B cell (primary cell): Measurements from ENCODE around the gene C5. TPM values are rescaled to one million over a fixed set of nuclear protein-coding genes. Genes with fewer than 3 reads are reported as not detected.

Source experiments
- ATAC-seq: fragments of 200-7000 bp; cut with Tn5 transposase; one replicate; pipeline ENCODE4 v1.10.0; 2021; ENCODE audit warnings: low read depth, mild to moderate bottlenecking, moderate number of reproducible peaks, moderate library complexity
- CTCF ChIA-PET: fragments of 350-600 bp; sonication (Branson Sonifier 250); formaldehyde crosslinking; loops from one replicate; lab custom pipeline; 2021; ENCODE audit warnings: antibody characterized with exemption, inconsistent platforms; lab: Charles Lee
- POLR2A ChIA-PET: fragments of 350-600 bp; sonication (Branson Sonifier 250); formaldehyde crosslinking; loops from one replicate; lab custom pipeline; 2021; ENCODE audit warnings: antibody characterized with exemption; lab: Charles Lee
- DNase-seq: peaks from one replicate; pipeline ENCODE4 v3.0.0; 2013
- H2AFZ ChIP-seq: 2 replicates; pipeline ENCODE4 v1.6.1; 2012; ENCODE audit warnings: mild to moderate bottlenecking, low read depth, low read length; ENCODE audit not compliant: insufficient read depth, poor library complexity, severe bottlenecking
- H3K27ac ChIP-seq, 2 donors: 1 replicate in 1 of 2; 2 replicates in 1 of 2; pipeline ENCODE4 v1.5.1; 2012 to 2013; ENCODE audit warnings: low read length in 2 of 2, mild to moderate bottlenecking in 2 of 2, moderate library complexity in 1 of 2
- H3K27me3 ChIP-seq, 4 experiments: fragments of 200-600 bp in 1 of 4; sonication (generic) in 1 of 4; replicated peaks in 1 of 4; 1 replicate in 2 of 4; 2 replicates in 2 of 4; pipeline versions ENCODE4 v1.6.1 to v1.7.0; 2013 to 2016; ENCODE audit warnings: low read length in 3 of 4, mild to moderate bottlenecking in 2 of 4, mixed read lengths in 1 of 4, moderate library complexity in 1 of 4; ENCODE audit not compliant: insufficient read depth in 4 of 4, control insufficient read depth in 3 of 4; ENCODE audit errors: control extremely low read depth in 1 of 4
- H3K36me3 ChIP-seq, 2 experiments: replicated peaks in 1 of 2; 1 replicate in 1 of 2; 2 replicates in 1 of 2; pipeline versions ENCODE4 v1.6.1 to v1.7.1; 2013; ENCODE audit warnings: low read length in 1 of 2; ENCODE audit not compliant: insufficient read depth in 2 of 2, control insufficient read depth in 1 of 2; ENCODE audit errors: control extremely low read depth in 1 of 2, extremely low read depth in 1 of 2
- H3K4me1 ChIP-seq, 2 donors: fragments of 200-600 bp in 1 of 2; sonication (generic) in 1 of 2; 1 replicate in 1 of 2; 2 replicates in 1 of 2; pipeline versions ENCODE4 v1.5.1 to v1.6.1; 2013 to 2017; ENCODE audit warnings: low read length in 2 of 2; ENCODE audit not compliant: control insufficient read depth in 2 of 2, insufficient read depth in 2 of 2
- H3K4me2 ChIP-seq: replicated peaks from 2 replicates; pipeline ENCODE3; 2012; ENCODE audit warnings: mild to moderate bottlenecking, low read depth, low read length; ENCODE audit not compliant: poor library complexity, severe bottlenecking
- H3K4me3 ChIP-seq, 5 experiments: fragments of 200-600 bp in 1 of 5; sonication (generic) in 1 of 5; 1 replicate in 3 of 5; 2 replicates in 2 of 5; pipeline versions ENCODE4 v1.5.1 to v1.7.0; 2011 to 2016; ENCODE audit warnings: low read length in 4 of 5, mild to moderate bottlenecking in 4 of 5, low read depth in 2 of 5, control low read depth in 1 of 5, moderate library complexity in 1 of 5; ENCODE audit not compliant: insufficient read depth in 1 of 5; ENCODE audit errors: control extremely low read depth in 1 of 5, extremely low read depth in 1 of 5
- H3K79me2 ChIP-seq: fragments of 200-600 bp; sonication (generic); one replicate; pipeline ENCODE4 v1.6.0; 2016; ENCODE audit warnings: low read length; ENCODE audit not compliant: control insufficient read depth, insufficient read depth
- H3K9ac ChIP-seq: fragments of 200-600 bp; sonication (generic); 2 replicates; pipeline ENCODE4 v1.6.1; 2017; ENCODE audit warnings: mild to moderate bottlenecking, low read length, moderate library complexity
- H3K9me3 ChIP-seq, 3 donors: one replicate each; pipeline versions ENCODE4 v1.6.1 to v1.7.1; 2013; ENCODE audit warnings: low read length in 2 of 3; ENCODE audit not compliant: control insufficient read depth in 2 of 3, insufficient read depth in 1 of 3; ENCODE audit errors: control extremely low read depth in 1 of 3
- H4K20me1 ChIP-seq: 2 replicates; pipeline ENCODE4 v1.6.0; 2012; ENCODE audit warnings: mild to moderate bottlenecking, low read length; ENCODE audit not compliant: insufficient read depth, control insufficient read depth, poor library complexity, severe bottlenecking
- H3K27ac Mint-ChIP-seq: one replicate; pipeline ENCODE4 v1.8.0; 2021; ENCODE audit warnings: mixed read lengths
- H3K27me3 Mint-ChIP-seq: one replicate; pipeline ENCODE4 v1.8.0; 2021; ENCODE audit warnings: mixed read lengths
- H3K4me1 Mint-ChIP-seq: one replicate; pipeline ENCODE4 v1.8.0; 2021; ENCODE audit warnings: mixed read lengths
- H3K4me3 Mint-ChIP-seq: one replicate; pipeline ENCODE4 v1.8.0; 2021; ENCODE audit warnings: mixed read lengths
- H3K9me3 Mint-ChIP-seq: one replicate; pipeline ENCODE4 v1.8.0; 2022; ENCODE audit warnings: mixed read lengths; ENCODE audit not compliant: insufficient read depth
- CTCF ChIP-seq: fragments of 200-600 bp; IDR thresholded peaks from one replicate; pipeline ENCODE4 v1.8.0; 2022; ENCODE audit warnings: antibody characterized with exemption, mild to moderate bottlenecking
- EZH2 ChIP-seq: IDR thresholded peaks from 2 replicates; pipeline ENCODE4 v1.6.1; 2012; ENCODE audit warnings: borderline replicate concordance, low read depth, mild to moderate bottlenecking, moderate library complexity, low read length; ENCODE audit not compliant: insufficient read depth, poor library complexity, severe bottlenecking
- WGBS: methylation state at CpG from one replicate; pipeline ENCODE4 v1.1.5; 2013; ENCODE audit warnings: missing lambda C conversion rate; ENCODE audit not compliant: insufficient coverage; 5-methylcytosine and 5-hydroxymethylcytosine counted together
- intact Hi-C: fragments of 100-400 bp; cut with micrococcal nuclease; formaldehyde crosslinking; loops from one replicate; pipeline ENCODE4 v1.10.0; 2022
- polyA plus RNA-seq: library from polyadenylated mRNA; depleted of rRNA; stranded (reverse); fragments of >200 nt; gene quantifications from 2 replicates; pipeline ENCODE4 v1.2.3, GENCODE V29; 2012
- total RNA-seq, 2 donors: library from RNA; stranded (reverse); fragments of 120-200 nt in 1 of 2; gene quantifications; 1 replicate in 1 of 2; 2 replicates in 1 of 2; pipeline versions ENCODE4 v1.2.3 to v1.2.4, GENCODE V29; 2013 to 2022

Gene C5
- total and polyA plus RNA-seq, 2 donors (not counting 1 experiment from before 2014, with no cell fraction given), result 2.7 to 10.4 TPM

GRCh38 chr9:120947222-120947621 is 102.9 kb downstream of the C5 start:
- Histone ChIP-seq H3K36me3 (no peaks in the 10 kb centered on the region), H4K20me1 (no peaks in the 10 kb centered on the region), H3K27me3 (no peaks in the 10 kb centered on the region), H3K4me1 (peaks cover 14 to 22% of the 10 kb centered on the region in 2 donors), H3K4me2 (no peak overlapping the region), H3K27ac (no peak overlapping the region), H3K79me2 (no peaks in the 10 kb centered on the region), H2AFZ (no peak overlapping the region), H3K9ac (no peak overlapping the region), H3K4me3 (no peak overlapping the region), H3K9me3 (peaks cover 0 to 8% (median 3%) of the 10 kb centered on the region in 3 donors)
- Mint-ChIP-seq H3K4me1 (peaks cover 17% of the 10 kb centered on the region), H3K27me3 (no peaks in the 10 kb centered on the region), H3K4me3 (no peak overlapping the region), H3K9me3 (peaks cover 3% of the 10 kb centered on the region), H3K27ac (no peak overlapping the region)
- ChIA-PET POLR2A (no interaction called here), CTCF (no interaction called here)
- intact Hi-C loops, result no loop called here
- DNase-seq, result no peak
- ATAC-seq, result no peak
- WGBS, result 100% methylated on average over 2 of the region's 2 CpGs
- no peak for TF ChIP-seq EZH2
- TF ChIP-seq CTCF, result no peak

GRCh38 chr9:120946259-120946658 is 103.8 kb downstream of the C5 start:
- Histone ChIP-seq H3K9ac (no peak overlapping the region), H4K20me1 (no peaks in the 10 kb centered on the region), H3K27me3 (no peaks in the 10 kb centered on the region), H3K4me1 (peaks cover 14 to 22% of the 10 kb centered on the region in 2 donors), H2AFZ (no peak overlapping the region), H3K4me3 (no peak overlapping the region), H3K27ac (no peak overlapping the region), H3K79me2 (no peaks in the 10 kb centered on the region), H3K9me3 (peaks cover 0 to 8% (median 3%) of the 10 kb centered on the region in 3 donors), H3K36me3 (no peaks in the 10 kb centered on the region), H3K4me2 (no peak overlapping the region)
- no peak overlapping the region for H3K27ac Mint-ChIP-seq
- ChIA-PET POLR2A (no interaction called here), CTCF (no interaction called here)
- H3K4me3 Mint-ChIP-seq, result no peak overlapping the region
- peaks cover 3% of the 10 kb centered on the region for H3K9me3 Mint-ChIP-seq
- DNase-seq (no peak), ATAC-seq (no peak)
- intact Hi-C loops, result no loop called here
- TF ChIP-seq EZH2 (no peak), CTCF (no peak)
- H3K27me3 Mint-ChIP-seq, result no peaks in the 10 kb centered on the region
- peaks cover 17% of the 10 kb centered on the region for H3K4me1 Mint-ChIP-seq
- 100% methylated on average over 1 of the region's 3 CpGs for WGBS
